H54 (cell line): ENCODE measurements around the gene TSSC4.

Experiments used
- DNase-seq: peaks from one replicate; pipeline ENCODE4 v3.0.0; 2011; ENCODE audit warnings: low spot score, mixed read lengths; ENCODE audit not compliant: insufficient read length
- FAIRE-seq: peaks from 3 replicates; lab custom pipeline; 2011; peaks lifted over from hg19 to GRCh38; lab: Jason Lieb, UNC
- POLR2A ChIP-seq: IDR thresholded peaks from 2 replicates; pipeline ENCODE4 v1.6.1; 2011; ENCODE audit warnings: low read depth, mild to moderate bottlenecking, low read length

TSSC4 gene

GRCh38 chr11:2427721-2428321, 27.3 kb downstream of the TSSC4 start:
- TF ChIP-seq POLR2A: no peak
- no peak for DNase-seq
- no peak for FAIRE-seq

- DNase-seq: peak; percentile 80
- TF ChIP-seq POLR2A: no peak
- FAIRE-seq: no peak
Observed at GRCh38 chr11:2428322-2428795, 27.8 kb downstream of the TSSC4 start.

- no peak for DNase-seq
- no peak for FAIRE-seq
- no peak for TF ChIP-seq POLR2A
Observed at GRCh38 chr11:2431395-2431794, 30.8 kb downstream of the TSSC4 start.

GRCh38 chr11:2432171-2432621, 31.6 kb downstream of the TSSC4 start:
- no peak for FAIRE-seq
- no peak for TF ChIP-seq POLR2A
- no peak for DNase-seq

GRCh38 chr11:2432628-2433071, 32.1 kb downstream of the TSSC4 start:
- FAIRE-seq (no peak), DNase-seq (no peak)
- TF ChIP-seq POLR2A: no peak

GRCh38 chr11:2433106-2433925, 32.8 kb downstream of the TSSC4 start:
- no peak for FAIRE-seq
- no peak for DNase-seq
- TF ChIP-seq POLR2A: no peak

GRCh38 chr11:2434008-2434407, 33.5 kb downstream of the TSSC4 start:
- no peak for TF ChIP-seq POLR2A
- FAIRE-seq (no peak), DNase-seq (no peak)

GRCh38 chr11:2434506-2435255, 34.1 kb downstream of the TSSC4 start:
- TF ChIP-seq POLR2A: no peak
- DNase-seq (no peak), FAIRE-seq (no peak)

- FAIRE-seq: no peak
- no peak for TF ChIP-seq POLR2A
Observed at GRCh38 chr11:2435288-2436012, 34.9 kb downstream of the TSSC4 start.

GRCh38 chr11:2436013-2436520, 35.5 kb downstream of the TSSC4 start:
- FAIRE-seq: no peak
- DNase-seq: no peak
- TF ChIP-seq POLR2A: no peak

More at GRCh38 chr11:2435288-2436012, 34.9 kb downstream of the TSSC4 start:
- no peak for DNase-seq

- FAIRE-seq (no peak), DNase-seq (no peak)
- no peak for TF ChIP-seq POLR2A
Observed at GRCh38 chr11:2436521-2437031, 36.0 kb downstream of the TSSC4 start.

GRCh38 chr11:2437516-2437915, 37.0 kb downstream of the TSSC4 start:
- DNase-seq: no peak
- FAIRE-seq: no peak
- no peak for TF ChIP-seq POLR2A

- FAIRE-seq: no peak
- DNase-seq: no peak
- no peak for TF ChIP-seq POLR2A
Observed at GRCh38 chr11:2439820-2440219, 39.3 kb downstream of the TSSC4 start.
